ENCODE data around the gene EEPD1. TPM values are rescaled to one million over a fixed set of nuclear protein-coding genes. Genes with fewer than 3 reads are reported as not detected.

EEPD1 gene
- total RNA-seq, 1 donor from 2014 or later, result 7.1 TPM

DNA sequence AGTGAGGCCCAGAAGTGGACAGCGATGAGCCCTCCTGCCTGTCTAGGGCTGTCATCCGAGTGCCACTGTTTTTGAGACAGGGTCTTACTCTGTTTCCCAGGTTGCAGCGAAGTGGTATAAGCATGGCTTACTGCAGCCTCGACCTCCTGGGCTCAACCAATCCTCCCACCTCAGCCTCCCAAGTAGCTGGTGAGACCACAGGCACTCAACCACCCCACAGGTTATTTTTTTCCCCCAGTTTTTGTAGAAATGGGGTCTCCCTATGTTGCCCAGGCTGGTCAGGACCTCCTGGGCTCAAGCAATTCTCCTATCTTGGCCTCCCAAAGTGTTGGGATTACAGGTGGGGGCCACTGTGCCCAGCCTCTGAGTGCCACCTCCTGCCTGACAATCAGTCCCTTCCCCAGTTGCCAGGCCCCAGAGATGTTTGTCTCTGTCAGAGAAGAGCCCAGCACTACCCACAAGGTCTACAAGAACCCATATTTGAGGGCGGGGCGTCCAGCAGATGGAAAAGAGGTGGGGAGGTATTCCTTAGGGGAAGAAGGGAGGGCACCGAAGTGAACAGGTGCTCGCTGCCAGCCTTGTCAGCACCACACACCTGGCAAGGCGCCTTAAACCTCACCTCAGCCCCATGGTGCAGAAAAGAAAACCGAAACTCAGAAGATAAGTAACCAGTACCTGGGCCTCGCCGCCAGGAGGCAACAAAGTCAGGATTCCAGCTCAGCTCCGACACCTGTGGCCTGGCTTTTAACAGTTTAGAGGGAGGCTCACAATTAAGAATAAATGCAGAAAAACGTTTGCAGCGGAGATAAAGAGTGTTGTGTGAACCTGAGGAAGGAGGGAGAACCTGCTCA lies 159.2 kb downstream of the EEPD1 start:
- TF ChIP-seq, protein P1, sequence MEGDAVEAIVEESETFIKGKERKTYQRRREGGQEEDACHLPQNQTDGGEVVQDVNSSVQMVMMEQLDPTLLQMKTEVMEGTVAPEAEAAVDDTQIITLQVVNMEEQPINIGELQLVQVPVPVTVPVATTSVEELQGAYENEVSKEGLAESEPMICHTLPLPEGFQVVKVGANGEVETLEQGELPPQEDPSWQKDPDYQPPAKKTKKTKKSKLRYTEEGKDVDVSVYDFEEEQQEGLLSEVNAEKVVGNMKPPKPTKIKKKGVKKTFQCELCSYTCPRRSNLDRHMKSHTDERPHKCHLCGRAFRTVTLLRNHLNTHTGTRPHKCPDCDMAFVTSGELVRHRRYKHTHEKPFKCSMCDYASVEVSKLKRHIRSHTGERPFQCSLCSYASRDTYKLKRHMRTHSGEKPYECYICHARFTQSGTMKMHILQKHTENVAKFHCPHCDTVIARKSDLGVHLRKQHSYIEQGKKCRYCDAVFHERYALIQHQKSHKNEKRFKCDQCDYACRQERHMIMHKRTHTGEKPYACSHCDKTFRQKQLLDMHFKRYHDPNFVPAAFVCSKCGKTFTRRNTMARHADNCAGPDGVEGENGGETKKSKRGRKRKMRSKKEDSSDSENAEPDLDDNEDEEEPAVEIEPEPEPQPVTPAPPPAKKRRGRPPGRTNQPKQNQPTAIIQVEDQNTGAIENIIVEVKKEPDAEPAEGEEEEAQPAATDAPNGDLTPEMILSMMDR (IDR thresholded peaks at IDR 0.05; ENCODE audit: borderline replicate concordance), result no peak
- H3K36me3 ChIP-seq, result no peaks in the 10 kb centered on the region
- intact Hi-C loops (cut with micrococcal nuclease), result no loop called here

DNA sequence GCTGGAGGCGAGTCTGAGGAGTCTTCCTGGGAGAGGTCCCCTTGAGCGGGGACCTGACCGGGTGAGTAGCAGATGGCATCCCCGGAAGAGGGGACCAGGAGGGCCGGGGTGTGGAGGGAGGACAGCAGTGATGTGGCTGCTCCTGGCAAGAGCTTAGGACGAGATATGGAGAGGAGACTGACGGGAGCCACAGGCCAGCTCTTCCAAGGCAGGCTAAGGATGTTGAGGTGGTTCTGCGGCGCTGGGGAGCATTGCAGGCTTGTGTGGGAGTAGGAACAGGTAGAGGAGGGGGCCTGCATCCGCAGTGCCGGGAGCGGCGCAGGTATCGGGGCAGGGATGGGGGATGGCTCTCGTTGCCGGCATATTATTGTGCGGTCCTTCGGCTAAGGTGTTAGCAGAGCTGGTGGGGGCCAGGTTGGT lies 159.9 kb downstream of the EEPD1 start:
- intact Hi-C loops (cut with micrococcal nuclease), result no loop called here
- TF ChIP-seq, protein P1 (IDR thresholded peaks at IDR 0.05; ENCODE audit: borderline replicate concordance), result no peak
- H3K9me3 ChIP-seq (replicated peaks), result no peaks in the 10 kb centered on the region
- H3K27me3 ChIP-seq (ENCODE audit: low read depth), result no peaks in the 10 kb centered on the region
- no peak overlapping the region for H3K27ac ChIP-seq (replicated peaks)
- H3K4me3 ChIP-seq, result no peak overlapping the region
- no peak for DNase-seq
- H3K36me3 ChIP-seq, result no peaks in the 10 kb centered on the region
- peaks cover 11% of the 10 kb centered on the region for H3K4me1 ChIP-seq

More for the DNA sequence above, 159.2 kb downstream of the EEPD1 start:
- H3K27ac ChIP-seq (replicated peaks), result no peak overlapping the region
- H3K9me3 ChIP-seq (replicated peaks), result no peaks in the 10 kb centered on the region
- H3K4me1 ChIP-seq, result peaks cover 17% of the 10 kb centered on the region
- no peak for DNase-seq
- H3K4me3 ChIP-seq, result no peak overlapping the region
- no peaks in the 10 kb centered on the region for H3K27me3 ChIP-seq (ENCODE audit: low read depth)

DNA sequence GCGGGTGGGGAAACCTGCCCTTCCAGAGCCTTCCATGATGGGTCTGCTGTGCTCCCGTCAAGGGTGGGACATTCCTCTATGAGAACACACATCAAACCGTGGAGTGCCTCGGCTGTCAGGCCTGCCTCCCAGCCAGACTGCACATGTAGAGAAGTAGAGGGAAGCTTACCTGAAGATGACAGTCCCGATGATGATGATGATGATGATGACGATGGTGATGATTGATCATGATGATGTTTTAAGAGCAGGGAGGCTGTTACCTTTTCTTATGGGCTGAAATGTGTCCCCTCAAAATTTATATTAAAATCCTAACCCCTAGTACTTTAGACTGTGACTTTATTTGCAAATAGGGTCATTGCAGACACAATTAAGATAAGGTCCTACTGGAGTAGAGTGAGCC lies 160.6 kb downstream of the EEPD1 start:
- DNase-seq, result no peak
- intact Hi-C loops (cut with micrococcal nuclease), result no loop called here

DNA sequence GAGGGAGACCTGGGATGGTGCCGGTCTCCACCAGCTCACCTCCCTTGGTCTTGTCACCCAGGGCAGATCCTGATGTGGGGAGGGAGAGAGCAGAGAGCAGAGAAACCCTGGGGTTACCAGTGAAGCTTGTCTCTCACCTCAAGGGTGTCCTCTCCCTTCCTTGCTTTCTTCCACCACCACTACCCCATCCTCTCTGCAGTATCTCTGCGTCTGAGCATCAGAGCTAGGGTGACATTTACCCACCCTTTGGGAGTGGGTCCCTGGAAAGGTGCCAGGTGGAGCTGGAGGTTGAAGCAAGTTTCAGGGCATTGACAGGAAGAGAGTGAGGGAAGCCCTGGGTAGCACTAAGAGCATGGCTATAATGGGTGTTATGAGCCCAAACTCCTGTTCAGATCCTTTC lies 161.4 kb downstream of the EEPD1 start:
- Histone ChIP-seq H3K27me3 (ENCODE audit: low read depth) (no peaks in the 10 kb centered on the region), H3K36me3 (no peaks in the 10 kb centered on the region), H3K27ac (replicated peaks) (no peak overlapping the region), H3K4me3 (no peak overlapping the region), H3K4me1 (peaks cover 7% of the 10 kb centered on the region), H3K9me3 (replicated peaks) (no peaks in the 10 kb centered on the region)
- intact Hi-C loops (cut with micrococcal nuclease), result no loop called here
- DNase-seq, result no peak
- TF ChIP-seq, protein P1 (IDR thresholded peaks at IDR 0.05; ENCODE audit: borderline replicate concordance), result no peak

More for the DNA sequence above, 160.6 kb downstream of the EEPD1 start:
- H3K36me3 ChIP-seq, result no peaks in the 10 kb centered on the region
- no peak overlapping the region for H3K4me3 ChIP-seq
- H3K27ac ChIP-seq (replicated peaks), result no peak overlapping the region
- H3K9me3 ChIP-seq (replicated peaks), result no peaks in the 10 kb centered on the region
- no peaks in the 10 kb centered on the region for H3K27me3 ChIP-seq (ENCODE audit: low read depth)
- TF ChIP-seq, protein P1 (IDR thresholded peaks at IDR 0.05; ENCODE audit: borderline replicate concordance), result no peak
- peaks cover 7% of the 10 kb centered on the region for H3K4me1 ChIP-seq

DNA sequence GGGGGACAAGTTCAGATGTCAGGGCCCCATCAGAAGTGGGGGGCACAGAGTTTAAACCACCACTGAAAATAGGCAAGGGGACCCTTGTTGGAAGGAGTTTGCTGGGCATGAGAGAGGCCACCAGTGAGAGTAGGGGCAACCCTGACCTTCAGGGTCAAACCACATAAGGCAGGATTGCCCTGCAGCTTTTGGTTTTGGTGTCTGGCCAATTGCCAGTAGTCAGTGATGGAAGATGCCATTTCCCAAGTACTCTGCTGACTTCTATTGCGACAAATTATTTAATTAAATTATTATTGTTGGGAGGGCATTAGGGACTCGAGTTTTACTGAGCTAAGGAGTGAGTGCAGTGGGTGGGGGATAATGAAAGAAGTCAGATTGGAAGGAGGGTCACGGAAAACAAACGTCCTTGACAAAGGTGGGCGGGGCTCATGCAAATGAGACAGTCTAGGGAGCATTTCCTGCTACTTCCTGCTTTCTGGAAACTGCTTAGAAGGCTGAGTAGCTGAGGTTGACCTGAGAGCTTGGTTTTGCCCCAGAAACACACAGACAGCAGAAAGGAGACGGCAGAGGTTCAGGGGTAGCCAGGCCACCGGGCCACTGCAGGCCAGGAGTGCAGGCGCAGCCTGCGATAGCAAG lies 162.4 kb downstream of the EEPD1 start:
- Histone ChIP-seq H3K27me3 (ENCODE audit: low read depth) (no peaks in the 10 kb centered on the region), H3K27ac (replicated peaks) (no peak overlapping the region), H3K4me3 (no peak overlapping the region), H3K36me3 (no peaks in the 10 kb centered on the region), H3K4me1 (peaks cover 7% of the 10 kb centered on the region), H3K9me3 (replicated peaks) (no peaks in the 10 kb centered on the region)
- TF ChIP-seq, protein P1 (IDR thresholded peaks at IDR 0.05; ENCODE audit: borderline replicate concordance), result no peak
- intact Hi-C loops (cut with micrococcal nuclease), result no loop called here
- no peak for DNase-seq
